Endodermal cell (in vitro differentiated cells): ENCODE measurements around the gene YPEL4. TPM values are rescaled to one million over a fixed set of nuclear protein-coding genes. Genes with fewer than 3 reads are reported as not detected.

Source experiments
- DNase-seq: peaks from one replicate; pipeline ENCODE4 v3.0.0-alpha.2; 2017
- H3K27ac ChIP-seq: 2 replicates; pipeline ENCODE4 v1.5.1; 2013; ENCODE audit warnings: mild to moderate bottlenecking, low read depth, low read length, moderate library complexity
- H3K27me3 ChIP-seq: 2 replicates; pipeline ENCODE4 v1.6.1; 2013; ENCODE audit warnings: mild to moderate bottlenecking, low read length, moderate library complexity; ENCODE audit not compliant: insufficient read depth, control insufficient read depth, poor library complexity, severe bottlenecking
- H3K36me3 ChIP-seq: 2 replicates; pipeline ENCODE4 v1.7.0; 2013; ENCODE audit warnings: mild to moderate bottlenecking, low read length, moderate library complexity; ENCODE audit not compliant: control insufficient read depth, insufficient read depth
- H3K4me1 ChIP-seq: one replicate; pipeline ENCODE4 v1.7.0; 2013; ENCODE audit warnings: low read length; ENCODE audit not compliant: control insufficient read depth, insufficient read depth
- H3K4me3 ChIP-seq: 2 replicates; pipeline ENCODE4 v1.5.1; 2013; ENCODE audit warnings: mild to moderate bottlenecking, low read length, moderate library complexity
- H3K9ac ChIP-seq: 2 replicates; pipeline ENCODE4 v1.6.1; 2013; ENCODE audit warnings: mild to moderate bottlenecking, low read length, moderate library complexity; ENCODE audit not compliant: poor library complexity, severe bottlenecking; ENCODE audit errors: extremely low read depth
- H3K9me3 ChIP-seq: 2 replicates; pipeline ENCODE4 v1.6.1; 2013; ENCODE audit warnings: mild to moderate bottlenecking, low read length, moderate library complexity; ENCODE audit not compliant: control insufficient read depth
- H3K27ac Mint-ChIP-seq: 2 replicates; pipeline ENCODE4 v1.8.0; 2020; ENCODE audit warnings: mixed read lengths
- H3K27me3 Mint-ChIP-seq: 2 replicates; pipeline ENCODE4 v1.8.0; 2021; ENCODE audit warnings: mild to moderate bottlenecking, mixed read lengths; ENCODE audit not compliant: insufficient read depth
- H3K36me3 Mint-ChIP-seq: 2 replicates; pipeline ENCODE4 v1.8.0; 2020; ENCODE audit warnings: low read depth, mixed read lengths
- H3K4me1 Mint-ChIP-seq: 2 replicates; pipeline ENCODE4 v1.8.0; 2020; ENCODE audit warnings: mixed read lengths
- H3K4me3 Mint-ChIP-seq: 2 replicates; pipeline ENCODE4 v1.8.0; 2020; ENCODE audit warnings: mild to moderate bottlenecking, moderate library complexity, mixed read lengths
- H3K9me3 Mint-ChIP-seq: 2 replicates; pipeline ENCODE4 v1.8.0; 2020; ENCODE audit warnings: mild to moderate bottlenecking, mixed read lengths
- CTCF ChIP-seq: fragments of 200-600 bp; sonication (generic); conservative IDR thresholded peaks from 2 replicates; pipeline ENCODE4 v1.5.0; 2021; ENCODE audit warnings: antibody characterized with exemption, mild to moderate bottlenecking
- WGBS, 2 experiments: methylation state at CpG; one replicate each; pipeline versions ENCODE4 v1.1.5 to v1.1.7; 2013; ENCODE audit warnings: missing lambda C conversion rate in 2 of 2, mixed read lengths in 1 of 2; ENCODE audit not compliant: insufficient coverage in 1 of 2, insufficient read length in 1 of 2; 5-methylcytosine and 5-hydroxymethylcytosine counted together
- total RNA-seq, 2 donors: library from RNA; stranded (reverse); fragmentation: NEBNext Ultra II Directional in 1 of 2; extraction: Animal tissue kit (Norgen Biotek cat#: 25700) in 1 of 2; gene quantifications; 2 replicates in 1 of 2; 3 replicates in 1 of 2; pipeline ENCODE4 v1.2.1, GENCODE V29; 2021

The YPEL4 gene
- total RNA-seq, 2 donors from 2014 or later: not detected

- Mint-ChIP-seq H3K9me3 (peaks cover 9% of the 10 kb centered on the region), H3K27ac (no peak overlapping the region), H3K27me3 (no peaks in the 10 kb centered on the region), H3K4me1 (no peaks in the 10 kb centered on the region), H3K4me3 (no peak overlapping the region), H3K36me3 (peaks cover 4% of the 10 kb centered on the region)
- no peaks in the 10 kb centered on the region for H3K36me3 ChIP-seq
- H3K27me3 ChIP-seq: no peaks in the 10 kb centered on the region
- H3K4me1 ChIP-seq: no peaks in the 10 kb centered on the region
- TF ChIP-seq CTCF: no peak
- H3K9me3 ChIP-seq: peaks cover 8% of the 10 kb centered on the region
- no peak for DNase-seq
- H3K27ac ChIP-seq: no peak overlapping the region
- no peak overlapping the region for H3K9ac ChIP-seq
- no peak overlapping the region for H3K4me3 ChIP-seq
- 80 to 98% methylated on average over 2 of the region's 2 CpGs for WGBS, 2 experiments
These were observed 24.8 kb downstream of the YPEL4 start for GRCh38 chr11:57624864-57625263.

GRCh38 chr11:57622263-57622662, 27.4 kb downstream of the YPEL4 start:
- no peak overlapping the region for H3K9ac ChIP-seq
- DNase-seq: no peak
- peaks cover 17% of the 10 kb centered on the region for H3K9me3 Mint-ChIP-seq
- WGBS, 2 experiments: 48 to 72% methylated on average over 3 of the region's 3 CpGs
- no peaks in the 10 kb centered on the region for H3K27me3 ChIP-seq
- H3K4me3 ChIP-seq: no peak overlapping the region
- no peaks in the 10 kb centered on the region for H3K4me1 Mint-ChIP-seq
- TF ChIP-seq CTCF: no peak
- peaks cover 6% of the 10 kb centered on the region for H3K36me3 Mint-ChIP-seq
- no peaks in the 10 kb centered on the region for H3K27me3 Mint-ChIP-seq
- no peaks in the 10 kb centered on the region for H3K36me3 ChIP-seq
- peaks cover 13% of the 10 kb centered on the region for H3K9me3 ChIP-seq
- no peak overlapping the region for H3K4me3 Mint-ChIP-seq
- H3K4me1 ChIP-seq: no peaks in the 10 kb centered on the region
- H3K27ac Mint-ChIP-seq: no peak overlapping the region
- no peak overlapping the region for H3K27ac ChIP-seq

- Histone ChIP-seq H3K4me1 (no peaks in the 10 kb centered on the region), H3K9ac (no peak overlapping the region), H3K27ac (no peak overlapping the region), H3K27me3 (no peaks in the 10 kb centered on the region), H3K4me3 (no peak overlapping the region), H3K9me3 (peaks cover 13% of the 10 kb centered on the region), H3K36me3 (no peaks in the 10 kb centered on the region)
- Mint-ChIP-seq H3K36me3 (peaks cover 10% of the 10 kb centered on the region), H3K27ac (no peak overlapping the region), H3K27me3 (no peaks in the 10 kb centered on the region), H3K4me1 (no peaks in the 10 kb centered on the region), H3K4me3 (no peak overlapping the region), H3K9me3 (peaks cover 17% of the 10 kb centered on the region)
- no peak for DNase-seq
- TF ChIP-seq CTCF: no peak
These were observed 29.2 kb downstream of the YPEL4 start for GRCh38 chr11:57620467-57620866.
